Prostate gland (tissue), 2 donors: Measurements from ENCODE around the gene GUCY1A2.

Source experiments
- POLR2A ChIP-seq: fragments of 450-650 bp; IDR thresholded peaks from one replicate; pipeline ENCODE4 v1.6.1; 2016; ENCODE audit warnings: antibody characterized with exemption, mild to moderate bottlenecking
- TF ChIP-seq, protein P1 (sequence below), 4 experiments: fragments of 200-600 bp in 2 of 4; fragments of 450-650 bp in 2 of 4; sonication (generic) in 2 of 4; IDR thresholded peaks; 1 replicate in 3 of 4; 2 replicates in 1 of 4; pipeline ENCODE4 v1.5.1; 2016 to 2019; ENCODE audit warnings: antibody characterized with exemption in 4 of 4, mild to moderate bottlenecking in 2 of 4, moderate library complexity in 2 of 4

DNA sequence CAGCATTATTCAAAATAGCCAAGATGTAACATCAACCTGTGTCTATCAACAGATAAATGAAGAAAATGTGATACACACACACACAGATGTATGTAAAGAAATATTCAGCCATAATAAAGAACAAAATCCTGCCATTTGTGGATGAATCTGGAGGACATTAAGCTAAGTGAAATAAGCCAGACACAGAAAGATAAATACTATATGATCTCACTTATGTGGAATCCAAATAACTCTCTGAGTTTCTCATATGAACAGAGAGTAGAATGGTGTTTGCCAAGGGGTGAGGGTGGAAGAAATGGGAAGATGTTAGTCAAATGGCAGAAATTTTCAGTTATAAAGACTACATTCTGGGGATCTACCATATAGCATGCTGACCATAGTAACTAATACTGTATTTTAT, 224.2 kb downstream of the GUCY1A2 start:
- TF ChIP-seq POLR2A = no peak
- TF ChIP-seq, protein P1, sequence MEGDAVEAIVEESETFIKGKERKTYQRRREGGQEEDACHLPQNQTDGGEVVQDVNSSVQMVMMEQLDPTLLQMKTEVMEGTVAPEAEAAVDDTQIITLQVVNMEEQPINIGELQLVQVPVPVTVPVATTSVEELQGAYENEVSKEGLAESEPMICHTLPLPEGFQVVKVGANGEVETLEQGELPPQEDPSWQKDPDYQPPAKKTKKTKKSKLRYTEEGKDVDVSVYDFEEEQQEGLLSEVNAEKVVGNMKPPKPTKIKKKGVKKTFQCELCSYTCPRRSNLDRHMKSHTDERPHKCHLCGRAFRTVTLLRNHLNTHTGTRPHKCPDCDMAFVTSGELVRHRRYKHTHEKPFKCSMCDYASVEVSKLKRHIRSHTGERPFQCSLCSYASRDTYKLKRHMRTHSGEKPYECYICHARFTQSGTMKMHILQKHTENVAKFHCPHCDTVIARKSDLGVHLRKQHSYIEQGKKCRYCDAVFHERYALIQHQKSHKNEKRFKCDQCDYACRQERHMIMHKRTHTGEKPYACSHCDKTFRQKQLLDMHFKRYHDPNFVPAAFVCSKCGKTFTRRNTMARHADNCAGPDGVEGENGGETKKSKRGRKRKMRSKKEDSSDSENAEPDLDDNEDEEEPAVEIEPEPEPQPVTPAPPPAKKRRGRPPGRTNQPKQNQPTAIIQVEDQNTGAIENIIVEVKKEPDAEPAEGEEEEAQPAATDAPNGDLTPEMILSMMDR (IDR thresholded peaks at IDR 0.05) = no peak
